GM19351 (cell line): ENCODE measurements around the gene UBA7.

Source experiments
- ATAC-seq: cut with Tn5 transposase; IDR thresholded peaks from one replicate; pipeline ENCODE4 v1.9.1; 2021; ENCODE audit warnings: mild to moderate bottlenecking, moderate library complexity; ENCODE audit not compliant: unreplicated experiment

Gene UBA7

DNA sequence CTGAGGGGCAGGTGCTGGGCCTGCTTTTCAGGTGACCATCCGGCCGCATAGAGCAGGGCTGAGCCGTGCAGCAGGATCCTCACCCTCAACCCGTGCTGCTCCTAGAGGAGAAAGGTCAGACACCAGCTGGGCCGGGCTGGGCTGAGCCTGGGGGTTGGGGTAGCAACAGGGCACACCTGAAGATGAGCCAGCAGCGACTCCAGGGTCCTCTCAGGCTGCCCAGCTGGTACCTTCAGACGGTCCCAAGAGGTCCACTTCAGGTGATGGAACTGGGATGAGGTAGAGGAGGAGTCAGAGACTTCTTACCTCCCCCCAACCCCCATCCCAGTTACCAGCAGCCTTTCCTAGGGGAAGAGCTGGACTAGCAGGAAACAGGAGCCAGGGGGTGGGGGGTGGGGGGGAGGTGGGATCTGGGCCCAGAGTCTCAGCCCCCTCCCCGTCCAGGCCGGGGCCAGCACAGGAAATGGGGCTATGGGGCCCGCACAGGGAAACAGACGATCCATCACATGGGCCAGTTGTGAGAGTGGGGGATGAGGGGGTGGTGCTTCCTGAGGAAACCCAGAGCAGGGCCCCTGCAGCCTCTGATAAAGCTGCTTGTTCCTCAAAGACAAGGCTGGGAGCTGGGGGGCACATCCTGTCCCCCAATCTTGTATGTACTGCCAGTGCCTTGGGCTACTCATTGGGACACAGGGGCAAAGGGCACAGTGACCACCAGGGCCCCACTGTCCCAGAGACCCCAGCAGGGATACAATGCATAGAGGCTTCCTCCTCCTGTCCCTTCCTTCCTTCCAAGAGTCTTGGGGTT lies 7.7 kb downstream of the UBA7 start:
- ATAC-seq: no peak

DNA sequence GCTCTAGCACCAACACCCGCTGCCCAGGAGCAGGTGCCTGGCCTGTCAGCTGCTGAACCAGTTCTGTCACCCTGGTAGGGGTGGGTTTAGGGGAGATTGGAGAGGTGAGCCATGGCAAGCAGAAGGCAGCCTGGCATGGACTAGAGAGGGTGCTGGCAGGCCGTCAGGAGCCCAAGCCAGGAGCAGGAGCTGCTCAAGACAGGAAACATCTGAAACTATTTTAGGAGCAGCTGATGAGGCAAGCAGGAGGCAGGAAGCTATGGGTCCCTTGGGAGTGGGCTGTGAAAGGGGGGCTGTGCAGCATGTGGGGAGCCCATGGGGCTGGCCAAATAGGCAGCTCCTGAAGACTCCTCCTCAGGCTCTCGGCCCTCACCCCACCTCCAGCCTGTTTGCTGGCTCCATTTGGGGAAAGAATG lies 8.4 kb downstream of the UBA7 start:
- no peak for ATAC-seq

DNA sequence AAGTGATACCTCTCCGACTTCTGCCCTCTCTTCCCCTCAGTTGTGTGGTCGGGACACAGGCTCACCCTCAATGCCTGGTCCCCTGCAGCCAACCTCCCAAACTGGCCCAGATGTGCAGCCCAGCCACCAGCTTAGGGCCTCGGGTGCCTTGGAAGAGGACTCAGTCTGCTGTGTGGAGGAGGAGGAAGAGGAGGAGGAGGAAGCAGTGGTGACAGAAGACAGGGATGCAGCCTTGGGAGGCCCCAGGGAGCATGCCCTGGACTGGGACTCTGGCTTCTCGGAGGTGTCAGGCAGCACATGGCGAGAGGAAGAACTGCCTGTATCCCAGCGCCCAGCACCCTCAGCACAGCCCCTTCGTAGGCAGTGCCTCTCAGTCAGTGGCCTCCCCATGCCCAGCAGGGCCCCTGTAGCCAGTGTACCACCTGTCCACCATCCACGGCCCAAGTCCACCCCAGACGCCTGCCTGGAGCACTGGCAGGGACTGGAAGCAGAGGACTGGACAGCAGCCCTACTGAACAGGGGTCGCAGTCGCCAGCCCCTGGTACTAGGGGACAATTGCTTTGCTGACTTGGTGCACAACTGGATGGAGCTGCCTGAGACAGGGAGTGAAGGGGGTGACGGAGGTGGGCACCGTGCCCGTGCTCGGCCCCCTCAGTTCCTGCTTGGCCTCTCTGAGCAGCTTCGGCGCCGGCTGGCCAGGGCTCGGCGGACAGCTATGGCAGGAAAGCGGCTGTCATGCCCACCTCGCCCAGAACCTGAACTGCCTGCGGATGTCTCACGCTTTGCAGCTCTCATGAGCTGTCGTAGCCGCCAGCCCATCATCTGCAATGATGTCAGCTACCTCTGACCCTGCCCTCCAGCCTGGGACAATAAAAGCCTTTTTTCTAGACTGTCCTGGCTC lies 9.4 kb downstream of the UBA7 start:
- no peak for ATAC-seq

DNA sequence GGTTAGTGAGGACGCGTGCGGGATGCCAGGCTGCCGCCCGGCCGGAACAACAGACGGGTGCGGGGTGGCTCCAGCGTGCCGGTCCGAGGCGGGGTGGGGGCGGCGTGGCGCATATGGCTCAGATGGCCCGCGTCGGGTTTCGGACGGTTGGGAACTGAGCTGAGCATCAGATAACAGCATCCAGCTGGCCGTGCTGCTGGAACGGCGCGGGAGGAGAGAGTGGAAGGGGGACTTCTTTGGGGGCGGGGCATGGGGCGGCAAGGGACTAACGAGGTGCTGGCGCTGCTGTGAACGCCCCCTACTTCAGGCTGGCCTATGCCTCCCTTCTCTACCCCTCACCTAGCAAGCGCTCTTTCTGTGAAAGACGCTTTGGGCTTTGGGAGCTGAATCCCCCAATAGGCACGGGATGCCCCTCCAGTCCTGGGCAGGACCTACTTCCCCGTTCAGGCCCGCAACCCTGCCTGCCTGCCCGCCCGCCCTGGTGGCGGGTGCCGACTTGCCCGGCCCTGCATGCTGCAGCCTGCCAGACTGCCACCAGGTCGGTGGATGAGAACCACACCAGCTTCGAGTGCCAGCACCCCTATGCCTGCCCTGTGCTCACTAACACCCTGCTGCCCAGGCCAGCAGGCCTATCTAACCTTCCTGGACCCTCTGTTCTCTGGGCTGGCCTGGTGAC lies 10.2 kb downstream of the UBA7 start:
- peak; percentile 5 for ATAC-seq

DNA sequence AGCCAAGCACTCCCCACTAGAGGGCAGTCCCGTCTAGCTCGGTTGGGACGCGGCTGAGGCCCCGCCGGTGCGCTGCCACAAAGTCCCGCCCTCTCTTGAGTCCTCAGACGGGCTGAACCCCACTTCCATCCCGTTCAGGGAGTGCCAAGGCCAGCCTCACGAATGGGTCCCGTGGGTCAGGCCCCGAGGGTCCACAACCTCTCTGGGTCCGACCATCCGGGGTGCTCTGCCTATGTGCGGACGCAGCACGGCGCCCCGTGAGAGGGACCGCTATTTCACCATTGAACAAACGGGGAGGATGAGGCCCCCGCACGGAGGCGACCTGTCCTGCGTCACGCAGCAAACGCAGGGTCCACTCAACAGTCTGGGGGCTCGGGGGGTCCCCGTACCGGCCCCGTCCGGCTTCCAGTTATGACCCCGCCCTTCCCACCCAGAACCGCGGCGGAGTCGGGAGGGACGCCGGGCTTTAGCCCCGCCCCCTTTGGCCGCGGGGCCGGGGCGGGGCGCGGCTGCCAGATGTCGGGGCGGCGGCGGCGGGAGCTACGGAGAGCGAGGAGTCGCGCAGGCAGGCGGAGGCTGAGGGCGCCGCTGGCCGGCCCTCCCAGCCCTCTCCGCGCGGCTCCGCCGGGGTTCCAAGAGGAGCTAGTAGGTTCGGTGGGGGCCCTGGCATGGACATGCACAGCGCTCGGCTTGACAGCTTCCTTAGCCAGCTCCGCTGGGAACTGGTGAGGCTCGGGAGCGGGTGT lies 10.9 kb downstream of the UBA7 start, which contains the start of gene INKA1:
TSS of gene INKA1 (plus strand) at position 543 of the 746 bp plus-strand sequence. CDS start at position 675, 132 bp downstream.
- peak; percentile 66 for ATAC-seq

DNA sequence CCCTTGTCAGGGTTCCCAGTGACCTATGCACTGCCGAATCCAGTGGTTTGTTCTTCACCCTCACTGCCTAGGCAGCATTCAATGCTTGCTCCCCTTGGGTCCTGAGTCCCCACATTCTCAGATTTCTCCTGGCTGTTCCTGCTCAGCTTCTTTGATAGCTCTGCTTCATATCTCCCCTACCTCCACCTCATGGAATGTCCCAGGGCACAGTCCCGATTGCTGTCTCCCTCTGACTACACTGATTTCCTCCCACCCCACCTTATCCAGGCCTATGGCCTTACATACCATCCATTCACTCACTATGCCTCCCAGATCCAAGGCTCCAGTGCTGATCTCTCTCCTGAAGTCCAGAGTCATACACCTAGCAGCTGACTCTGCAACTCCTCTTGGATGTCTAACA lies 12.6 kb downstream of the UBA7 start:
- no peak for ATAC-seq

DNA sequence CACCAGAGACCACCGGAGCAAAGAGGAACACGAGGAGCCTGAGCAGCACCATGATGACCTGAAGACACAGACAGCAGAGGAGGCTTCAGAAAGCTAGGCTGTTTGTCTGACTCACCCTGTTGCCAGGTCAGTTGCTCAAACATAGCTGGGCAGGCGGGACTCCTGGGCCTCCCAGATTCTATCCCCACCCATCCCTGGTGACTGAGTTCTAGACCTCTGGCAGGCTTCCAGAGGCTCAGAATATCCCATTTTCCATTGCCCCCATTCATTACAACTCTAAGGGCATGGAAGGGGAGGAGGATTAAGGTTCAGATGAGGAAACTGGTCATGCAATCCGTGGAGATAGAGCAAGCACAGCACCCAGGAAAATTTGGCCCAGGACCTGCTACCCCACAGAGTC lies 14.0 kb downstream of the UBA7 start, which contains the start of gene CDHR4:
TSS of gene CDHR4 (minus strand) at position 113 of the 400 bp plus-strand sequence. CDS start at position 52, 61 bp downstream.
- ATAC-seq: no peak

DNA sequence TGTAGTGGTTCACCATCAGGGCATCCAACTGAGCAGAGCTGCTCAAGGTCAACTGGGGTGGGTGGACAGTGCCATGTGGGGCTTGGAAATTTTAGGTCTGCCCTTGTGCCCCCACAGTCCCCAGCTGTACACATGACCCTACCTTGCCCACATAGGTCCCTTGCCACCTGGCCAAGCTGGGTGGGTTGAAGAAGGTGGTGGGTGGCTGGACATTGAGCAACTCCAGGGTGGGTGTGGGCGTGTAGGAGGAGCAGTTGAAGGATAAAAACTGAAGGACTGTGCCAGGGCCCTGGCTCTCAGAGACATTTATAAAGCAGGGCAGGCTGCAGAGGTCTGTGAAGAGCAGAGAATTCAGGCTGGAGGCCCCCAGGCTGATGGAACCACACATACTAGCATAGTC lies 14.6 kb downstream of the UBA7 start:
- ATAC-seq: no peak

DNA sequence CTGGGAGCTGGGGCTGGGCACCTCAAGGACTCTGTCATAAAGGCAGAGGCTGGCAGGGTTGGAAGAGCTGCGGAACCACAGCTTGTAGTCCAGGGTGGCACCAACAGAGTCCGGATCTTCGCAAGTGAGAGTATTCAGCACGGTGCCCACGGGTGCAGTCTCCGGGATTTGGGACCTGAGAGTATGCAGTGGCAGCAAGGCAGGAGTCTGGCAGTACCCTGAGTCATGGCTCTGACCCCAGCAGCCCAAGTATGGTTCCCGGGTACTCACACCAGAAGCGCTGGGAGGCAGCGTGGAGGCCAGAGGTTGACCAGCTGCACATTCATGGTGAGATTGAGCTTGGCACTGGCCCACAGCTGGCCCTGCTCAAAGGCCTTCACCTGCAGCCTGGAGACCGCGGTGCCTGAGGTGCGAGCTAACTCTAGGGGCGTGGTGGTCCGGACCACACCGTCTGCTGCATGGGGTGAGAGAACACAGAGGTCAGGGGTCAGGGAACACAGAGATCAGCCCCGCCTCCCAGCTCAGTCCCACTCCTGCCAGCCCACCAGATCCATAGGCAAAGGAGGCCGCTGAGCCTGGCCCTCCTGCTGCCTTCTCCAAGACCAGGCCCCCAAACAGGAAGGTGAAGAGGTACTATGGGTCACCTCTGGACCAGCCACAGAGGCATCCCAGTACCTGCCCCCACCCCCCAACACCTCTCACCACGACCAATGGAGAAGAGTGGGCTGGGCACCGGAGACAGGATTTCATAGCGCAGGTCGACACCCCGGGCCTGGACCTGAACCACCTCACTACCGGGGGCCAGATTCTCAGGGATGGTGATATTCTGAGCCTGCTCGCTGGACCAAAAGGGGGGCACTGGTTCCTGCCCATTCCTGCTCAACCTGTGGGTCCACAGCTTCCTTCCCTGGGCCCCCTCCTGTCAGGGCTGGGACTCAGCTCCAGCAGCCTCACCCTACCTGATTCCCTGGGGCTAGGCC lies 18.5 kb downstream of the UBA7 start:
- no peak for ATAC-seq

DNA sequence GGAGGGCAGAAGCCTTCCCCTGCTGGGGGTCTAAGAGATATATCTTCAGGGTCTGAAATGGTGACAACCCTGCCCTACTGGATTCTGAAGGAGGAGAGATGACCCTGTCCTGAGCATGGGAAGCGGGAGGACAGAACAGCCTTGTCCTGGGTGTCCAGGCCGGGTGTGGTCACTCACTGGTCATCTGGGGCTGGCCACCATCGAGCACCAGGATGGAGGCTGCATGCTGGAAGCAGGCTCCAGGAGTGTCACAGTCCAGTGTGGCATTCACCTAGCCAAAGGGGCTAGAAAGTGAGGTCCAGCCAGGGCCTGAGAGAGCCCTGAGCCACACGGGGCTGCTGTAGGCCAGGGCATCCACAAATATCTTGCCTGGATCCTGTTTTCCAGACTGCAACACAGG lies 19.3 kb downstream of the UBA7 start:
- ATAC-seq: no peak

DNA sequence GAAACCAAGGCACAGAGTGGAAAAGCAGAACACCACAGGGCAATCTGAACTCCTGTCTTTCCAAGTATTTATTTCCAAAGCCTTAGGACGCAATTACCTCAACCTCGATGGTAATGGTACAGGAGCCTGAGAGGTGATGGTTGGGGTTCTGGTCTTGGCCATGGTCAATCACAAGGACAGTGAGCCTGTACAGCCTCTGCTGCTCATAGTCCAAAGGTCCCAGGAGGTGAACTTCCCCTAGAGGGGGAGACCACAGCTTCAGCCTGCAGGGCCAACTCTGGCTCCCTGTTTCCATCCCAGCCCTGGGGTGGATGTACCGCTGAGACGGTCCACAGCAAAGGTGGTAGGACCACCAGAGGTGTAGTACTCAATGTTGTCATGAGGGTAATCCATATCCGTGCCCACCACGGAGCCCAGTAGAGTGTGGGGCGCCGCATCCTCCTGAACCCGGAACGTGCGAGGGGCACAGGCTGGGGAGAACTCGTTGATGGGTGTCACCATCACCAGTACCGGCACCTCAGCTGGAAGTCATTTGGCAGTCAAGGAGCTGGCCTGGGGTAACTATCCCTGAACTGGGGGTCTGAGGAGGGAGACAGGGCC lies 20.2 kb downstream of the UBA7 start:
- no peak for ATAC-seq

DNA sequence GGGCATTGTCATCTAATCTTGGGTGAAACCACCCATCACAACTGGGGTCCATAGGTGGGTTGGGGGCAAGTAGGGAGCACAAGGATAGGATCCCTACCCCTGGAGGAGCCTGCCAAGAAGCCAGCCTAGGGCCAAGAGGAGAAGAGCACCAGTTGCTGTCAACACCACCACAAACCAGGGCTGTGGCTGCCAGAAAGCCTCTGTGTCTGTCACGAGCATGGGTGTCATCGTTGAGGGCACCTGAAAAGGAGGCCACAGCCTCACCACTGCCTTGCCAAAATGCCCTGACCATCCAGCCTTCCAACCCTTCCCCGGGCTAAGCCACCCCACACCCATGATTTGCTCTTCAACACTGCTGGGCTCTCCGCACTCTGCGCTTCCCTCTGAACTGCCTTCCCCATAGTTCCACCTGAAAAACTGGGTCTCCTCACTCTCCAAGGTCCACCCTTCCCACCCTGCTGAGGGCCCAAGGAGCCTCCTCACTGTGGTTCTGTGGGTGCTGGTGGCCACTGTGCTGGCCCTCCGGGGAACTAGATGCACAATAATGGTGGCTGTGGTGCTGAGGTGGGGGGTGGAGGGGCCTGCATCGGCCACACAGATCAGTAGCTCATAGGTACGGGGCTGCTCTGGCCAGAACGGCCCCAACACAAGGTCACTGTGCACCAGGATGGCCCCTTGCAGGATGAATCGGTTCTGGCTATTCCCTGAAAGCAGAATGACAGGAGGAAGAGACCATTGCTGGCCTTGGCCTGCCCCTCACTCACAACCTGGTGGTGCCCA lies 21.2 kb downstream of the UBA7 start:
- ATAC-seq: no peak

DNA sequence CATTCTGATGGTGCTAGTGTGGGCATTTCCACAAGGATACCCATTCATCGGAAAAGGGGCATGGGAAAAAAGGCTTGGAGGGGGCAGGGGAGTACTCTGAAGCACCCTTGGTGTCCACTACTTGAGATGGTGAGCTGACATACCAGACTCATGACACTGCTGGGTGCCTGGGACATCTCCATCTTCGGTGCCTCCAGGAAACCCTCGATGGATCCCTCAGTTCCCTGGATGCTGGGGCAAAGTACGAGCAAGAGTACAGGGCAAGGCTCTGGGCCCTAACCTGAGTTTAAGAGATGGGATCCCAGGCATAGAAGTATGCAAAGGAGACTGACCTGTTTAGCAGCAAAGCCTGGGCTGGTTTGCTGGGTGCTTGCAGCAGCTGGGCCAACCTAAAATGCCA lies 22.2 kb downstream of the UBA7 start:
- ATAC-seq: no peak

DNA sequence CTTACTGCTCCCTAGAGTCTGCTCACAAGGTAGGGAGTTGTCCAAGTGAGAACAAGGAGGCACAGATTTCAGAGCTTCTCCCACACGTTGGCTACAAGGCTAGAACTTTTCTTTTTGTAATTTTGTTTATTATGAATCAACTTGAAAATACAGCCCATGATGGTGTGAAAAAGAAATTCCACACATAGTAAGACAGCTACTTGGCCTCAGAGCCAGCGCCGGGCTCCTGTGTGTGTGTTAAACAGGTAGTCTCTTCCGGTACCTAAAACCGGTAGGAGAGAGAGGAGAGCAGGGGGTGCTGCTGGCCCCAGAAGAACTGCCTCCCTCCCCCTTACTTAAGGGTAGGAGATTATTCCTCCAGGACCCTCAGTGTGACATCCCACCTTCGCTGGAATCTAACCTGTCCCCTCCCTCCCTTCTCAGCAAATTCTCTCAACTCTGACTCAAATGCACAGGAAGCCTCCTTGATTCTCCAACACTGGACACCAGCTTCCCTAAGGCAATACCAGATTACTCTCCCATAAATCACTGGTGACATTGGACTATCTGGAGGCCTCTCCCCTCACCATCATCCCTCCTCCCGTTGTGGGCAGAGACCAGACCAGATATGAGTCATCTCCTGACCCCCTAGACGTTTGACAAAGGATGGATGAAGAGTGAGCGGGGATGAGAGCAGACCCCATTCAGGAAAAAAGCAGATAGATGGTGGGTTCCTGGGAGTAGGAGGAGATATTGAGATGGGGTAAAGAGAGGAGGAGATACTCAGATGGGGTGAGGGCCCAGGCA lies 22.9 kb downstream of the UBA7 start:
- ATAC-seq: no peak

DNA sequence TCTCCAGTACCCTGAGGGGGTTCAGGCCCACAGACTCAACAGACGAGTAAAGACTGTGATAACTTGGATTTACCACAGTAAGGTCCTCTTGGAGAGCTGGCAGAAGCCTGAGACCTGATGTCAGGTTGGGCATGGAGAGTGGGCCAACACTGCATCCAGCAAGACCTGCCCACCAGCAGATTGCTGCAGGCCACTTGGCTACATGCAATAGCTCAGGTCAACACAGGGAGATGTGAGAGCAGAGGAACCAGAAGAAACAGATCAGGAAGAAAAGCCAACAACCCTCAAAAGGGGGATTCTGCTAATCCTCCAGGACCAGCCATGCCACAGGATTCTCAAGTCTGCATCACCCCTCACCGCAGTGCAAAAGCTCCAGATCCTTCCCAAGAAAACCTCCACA lies 25.7 kb downstream of the UBA7 start:
- no peak for ATAC-seq

DNA sequence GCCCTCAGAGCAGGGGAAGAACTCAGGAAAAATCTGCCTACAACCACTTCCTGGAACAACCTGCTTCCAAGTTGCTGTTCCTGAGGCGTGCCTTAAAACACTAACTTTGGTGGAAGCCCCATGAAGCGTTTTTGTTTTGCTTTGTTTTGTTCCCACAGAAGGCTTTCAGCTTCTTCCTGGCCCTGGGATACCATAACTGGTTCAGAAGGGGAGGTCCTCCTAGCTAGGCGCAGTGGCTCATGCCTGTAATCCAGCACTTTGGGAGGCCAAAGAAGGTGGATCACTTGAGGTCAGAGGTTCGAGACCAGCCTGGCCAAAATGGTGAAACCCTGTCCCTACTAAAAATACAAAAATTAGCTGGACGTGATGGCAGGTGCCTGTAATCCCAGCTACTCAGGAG lies 26.2 kb downstream of the UBA7 start:
- no peak for ATAC-seq

DNA sequence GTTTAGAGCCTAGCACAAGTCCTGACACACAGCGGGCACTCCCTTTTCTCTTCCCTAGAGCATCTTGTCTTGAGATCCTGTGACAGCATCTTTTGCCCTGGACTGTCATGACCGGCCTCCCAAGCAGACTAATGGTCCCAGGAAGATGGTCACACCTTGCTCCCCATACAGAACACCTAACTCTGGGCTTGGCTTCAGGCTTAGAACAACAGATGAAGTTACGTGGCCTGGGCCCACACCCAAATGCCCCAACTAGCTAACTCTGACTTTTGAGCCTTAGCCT lies 26.6 kb downstream of the UBA7 start:
- ATAC-seq: no peak
